T-helper 17 cell (primary cell): ENCODE results near the gene COPS6. TPM values are rescaled to one million over a fixed set of nuclear protein-coding genes. Genes with fewer than 3 reads are reported as not detected.
A peak's percentile ranks its signal among the peaks of the same experiment; 100 is the strongest.

ENCODE experiments used
- ATAC-seq: fragments of 150-1000 bp; cut with Tn5 transposase; 2 replicates; pipeline ENCODE4 v1.10.0; 2021; ENCODE audit warnings: mild to moderate bottlenecking, moderate library complexity
- DNase-seq, 3 donors: peaks; one replicate each; pipeline versions ENCODE4 v3.0.0 to v3.0.0-alpha.2; 2020 to 2021
- H3K9me3 ChIP-seq: one replicate; pipeline ENCODE4 v1.7.0; 2013; ENCODE audit warnings: low read length, mild to moderate bottlenecking; ENCODE audit not compliant: control insufficient read depth, poor library complexity, severe bottlenecking
- H3K27ac Mint-ChIP-seq: one replicate; pipeline ENCODE4 v1.8.0; 2022; ENCODE audit warnings: mild to moderate bottlenecking, moderate library complexity, mixed read lengths
- H3K27me3 Mint-ChIP-seq: one replicate; pipeline ENCODE4 v1.8.0; 2022; ENCODE audit warnings: mixed read lengths
- H3K36me3 Mint-ChIP-seq: one replicate; pipeline ENCODE4 v1.8.0; 2022; ENCODE audit warnings: low read depth, mixed read lengths
- H3K4me1 Mint-ChIP-seq: one replicate; pipeline ENCODE4 v1.8.0; 2022; ENCODE audit warnings: mild to moderate bottlenecking, mixed read lengths
- H3K4me3 Mint-ChIP-seq: one replicate; pipeline ENCODE4 v1.8.0; 2022; ENCODE audit warnings: mild to moderate bottlenecking, moderate library complexity, mixed read lengths
- total RNA-seq, 4 donors: library from RNA in 2 of 4; stranded (reverse) in 2 of 4; gene quantifications; one replicate each; pipeline ENCODE4 v1.2.3 and lab custom pipeline; 2022 to 2026

Gene COPS6
- total RNA-seq, 2 donors from 2014 or later, result 62.5 to 64.7 TPM

- ATAC-seq, result no peak
- Mint-ChIP-seq H3K4me1 (peaks cover 19% of the 10 kb centered on the region), H3K27me3 (no peaks in the 10 kb centered on the region), H3K4me3 (no peak overlapping the region), H3K36me3 (peaks cover 5% of the 10 kb centered on the region), H3K27ac (no peak overlapping the region)
- no peaks in the 10 kb centered on the region for H3K9me3 ChIP-seq
- no peak for DNase-seq
These were observed 1.6 kb upstream of the COPS6 start for GRCh38 chr7:100087055-100087750.

- peak overlapping the region; percentile 92 for H3K4me3 Mint-ChIP-seq
- no peak for ATAC-seq
- no peaks in the 10 kb centered on the region for H3K27me3 Mint-ChIP-seq
- H3K36me3 Mint-ChIP-seq, result peaks cover 6% of the 10 kb centered on the region
- H3K27ac Mint-ChIP-seq, result peak overlapping the region; percentile 96
- DNase-seq, result no peak
- H3K9me3 ChIP-seq, result no peaks in the 10 kb centered on the region
- H3K4me1 Mint-ChIP-seq, result peaks cover 12% of the 10 kb centered on the region
These were observed 611 bp upstream of the COPS6 start for GRCh38 chr7:100088095-100088620.

GRCh38 chr7:100089458-100090196 is 858 bp downstream of the COPS6 start:
- Mint-ChIP-seq H3K4me1 (peaks cover 12% of the 10 kb centered on the region), H3K36me3 (peaks cover 7% of the 10 kb centered on the region), H3K27ac (peak overlapping the region; percentile 96), H3K27me3 (no peaks in the 10 kb centered on the region), H3K4me3 (peak overlapping the region; percentile 92)
- ATAC-seq, result no peak
- H3K9me3 ChIP-seq, result no peaks in the 10 kb centered on the region
- no peak for DNase-seq

DNA sequence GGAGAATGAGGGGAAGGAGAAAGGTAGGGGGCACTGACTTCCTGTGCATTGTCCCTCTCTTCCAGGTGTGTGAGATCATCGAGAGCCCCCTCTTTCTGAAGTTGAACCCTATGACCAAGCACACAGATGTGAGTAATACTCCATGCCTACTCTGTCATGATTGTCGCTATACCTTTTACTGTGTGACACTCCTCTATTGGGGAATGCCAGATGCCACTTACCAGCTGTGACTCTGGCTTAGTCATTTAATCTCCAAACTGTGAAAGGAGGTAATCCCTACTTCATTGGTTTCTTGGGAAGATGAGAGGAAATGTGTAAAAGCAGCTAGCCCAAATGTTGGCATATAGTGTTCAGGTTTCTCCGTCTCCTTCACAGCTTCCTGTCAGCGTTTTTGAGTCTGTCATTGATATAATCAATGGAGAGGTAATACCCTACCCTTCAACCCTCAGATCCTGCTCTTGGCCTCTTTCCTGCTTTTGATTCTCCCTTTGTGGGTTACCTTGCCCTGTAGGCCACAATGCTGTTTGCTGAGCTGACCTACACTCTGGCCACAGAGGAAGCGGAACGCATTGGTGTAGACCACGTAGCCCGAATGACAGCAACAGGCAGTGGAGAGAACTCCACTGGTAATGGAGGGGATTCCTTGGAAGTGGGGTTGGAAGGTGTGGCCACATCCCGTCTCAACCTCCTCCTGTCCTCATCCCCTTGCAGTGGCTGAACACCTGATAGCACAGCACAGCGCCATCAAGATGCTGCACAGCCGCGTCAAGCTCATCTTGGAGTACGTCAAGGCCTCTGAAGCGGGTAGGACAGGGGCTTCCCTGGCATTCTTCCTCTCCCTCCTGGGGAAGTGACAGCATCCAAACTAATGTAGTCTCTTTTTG is 2.0 kb downstream of the COPS6 start:
- H3K4me3 Mint-ChIP-seq, result peak overlapping the region; percentile 92

GRCh38 chr7:100091411-100092181 is 2.8 kb downstream of the COPS6 start:
- H3K27me3 Mint-ChIP-seq, result no peaks in the 10 kb centered on the region
- ATAC-seq (no peak), DNase-seq (no peak)
- H3K4me3 Mint-ChIP-seq, result peak overlapping the region; percentile 31
- peaks cover 14% of the 10 kb centered on the region for H3K4me1 Mint-ChIP-seq
- H3K27ac Mint-ChIP-seq, result peak overlapping the region; percentile 72
- H3K9me3 ChIP-seq, result no peaks in the 10 kb centered on the region
- peaks cover 10% of the 10 kb centered on the region for H3K36me3 Mint-ChIP-seq

More for the DNA sequence above, 2.0 kb downstream of the COPS6 start:
- peaks cover 7% of the 10 kb centered on the region for H3K36me3 Mint-ChIP-seq
- H3K4me1 Mint-ChIP-seq, result peaks cover 14% of the 10 kb centered on the region
- no peaks in the 10 kb centered on the region for H3K27me3 Mint-ChIP-seq
- no peaks in the 10 kb centered on the region for H3K9me3 ChIP-seq
- peak overlapping the region; percentile 96 for H3K27ac Mint-ChIP-seq
- no peak for ATAC-seq
- DNase-seq, result no peak

GRCh38 chr7:100093054-100093453 is 4.3 kb downstream of the COPS6 start:
- Mint-ChIP-seq H3K27ac (peak overlapping the region; percentile 91), H3K27me3 (no peaks in the 10 kb centered on the region), H3K4me1 (peaks cover 17% of the 10 kb centered on the region), H3K4me3 (no peak overlapping the region), H3K36me3 (peaks cover 11% of the 10 kb centered on the region)
- DNase-seq (no peak), ATAC-seq (no peak)
- no peaks in the 10 kb centered on the region for H3K9me3 ChIP-seq

DNA sequence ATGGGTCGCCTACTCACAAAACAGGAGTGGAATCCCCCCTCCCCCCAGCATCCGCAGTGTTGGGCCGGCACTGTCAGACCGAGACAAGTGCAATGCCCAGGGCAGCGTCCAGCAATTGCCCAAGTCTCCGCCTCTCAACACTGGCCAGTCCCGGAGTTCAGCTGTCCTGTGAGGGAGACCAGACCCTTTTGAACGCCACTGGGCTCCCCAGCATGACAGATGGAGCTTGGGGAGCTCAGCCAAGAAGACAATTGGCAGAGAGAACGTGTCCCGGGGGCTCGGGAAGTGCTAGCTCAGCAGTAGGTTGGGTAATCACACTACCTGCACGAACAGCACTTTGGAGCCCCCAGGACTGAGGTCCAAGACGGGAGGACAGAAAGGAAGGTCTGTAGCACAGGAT is 4.7 kb downstream of the COPS6 start:
- no peaks in the 10 kb centered on the region for H3K9me3 ChIP-seq
- Mint-ChIP-seq H3K36me3 (peaks cover 12% of the 10 kb centered on the region), H3K4me3 (no peak overlapping the region), H3K4me1 (peaks cover 18% of the 10 kb centered on the region), H3K27ac (peak overlapping the region; percentile 91), H3K27me3 (no peaks in the 10 kb centered on the region)
- no peak for ATAC-seq
- DNase-seq, result no peak

DNA sequence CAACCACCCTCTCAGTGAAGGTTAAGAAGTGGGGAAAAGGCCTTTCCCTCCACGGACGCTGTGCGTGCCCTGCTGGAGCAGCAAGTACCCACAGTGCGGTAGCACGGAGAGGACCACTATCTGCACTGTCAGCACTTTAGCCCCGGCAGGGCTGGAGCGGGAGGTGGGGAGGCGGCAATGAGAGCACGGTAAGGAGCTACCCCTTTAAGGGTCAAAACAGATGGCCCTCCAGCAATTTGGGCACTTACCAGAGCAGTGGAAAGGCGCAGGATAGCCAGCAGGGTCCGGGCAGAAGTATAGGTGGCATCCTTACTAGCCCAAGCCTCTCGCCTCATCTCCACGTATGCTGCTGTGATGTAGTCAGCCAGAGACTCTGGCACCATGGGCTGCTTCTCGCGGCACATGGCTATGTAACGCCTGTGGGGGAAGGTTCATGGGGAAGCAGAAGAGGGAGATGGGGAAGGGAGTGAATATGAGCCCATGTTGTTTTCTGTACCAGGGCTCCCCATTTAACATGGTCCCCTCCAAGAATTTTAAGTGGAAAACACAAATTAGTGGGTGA is 5.2 kb downstream of the COPS6 start:
- no peak for DNase-seq
- H3K36me3 Mint-ChIP-seq, result peaks cover 12% of the 10 kb centered on the region
- H3K9me3 ChIP-seq, result no peaks in the 10 kb centered on the region
- H3K27ac Mint-ChIP-seq, result peak overlapping the region; percentile 91
- no peak for ATAC-seq
- no peaks in the 10 kb centered on the region for H3K27me3 Mint-ChIP-seq
- H3K4me3 Mint-ChIP-seq, result no peak overlapping the region
- H3K4me1 Mint-ChIP-seq, result peaks cover 23% of the 10 kb centered on the region

GRCh38 chr7:100095289-100095688 is 6.5 kb downstream of the COPS6 start:
- no peaks in the 10 kb centered on the region for H3K27me3 Mint-ChIP-seq
- peaks cover 9% of the 10 kb centered on the region for H3K36me3 Mint-ChIP-seq
- H3K4me1 Mint-ChIP-seq, result peaks cover 28% of the 10 kb centered on the region
- no peaks in the 10 kb centered on the region for H3K9me3 ChIP-seq
- ATAC-seq, result no peak
- H3K27ac Mint-ChIP-seq, result peak overlapping the region; percentile 80
- no peak overlapping the region for H3K4me3 Mint-ChIP-seq
- DNase-seq, result no peak

DNA sequence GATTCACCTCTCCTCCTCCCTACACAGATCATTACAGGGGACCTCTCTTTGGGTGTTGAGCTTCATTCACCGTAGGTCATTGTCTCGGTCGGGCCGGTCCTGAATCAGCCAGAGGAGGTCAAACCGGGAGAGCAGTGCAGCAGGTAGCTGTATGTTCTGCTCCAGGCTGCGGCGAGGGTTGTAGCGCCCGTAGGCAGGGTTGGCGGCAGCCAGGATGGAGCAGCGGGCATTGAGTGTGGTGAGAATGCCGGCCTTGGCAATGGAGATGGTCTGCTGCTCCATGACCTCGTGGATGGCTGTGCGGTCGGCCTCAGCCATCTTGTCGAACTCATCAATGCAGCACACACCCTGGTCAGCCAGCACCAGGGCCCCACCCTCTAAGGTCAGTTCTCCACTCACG is 6.9 kb downstream of the COPS6 start:
- peaks cover 30% of the 10 kb centered on the region for H3K4me1 Mint-ChIP-seq
- peak overlapping the region; percentile 32 for H3K27ac Mint-ChIP-seq
- H3K36me3 Mint-ChIP-seq, result peaks cover 9% of the 10 kb centered on the region
- no peak for DNase-seq
- no peak overlapping the region for H3K4me3 Mint-ChIP-seq
- H3K9me3 ChIP-seq, result no peaks in the 10 kb centered on the region
- no peaks in the 10 kb centered on the region for H3K27me3 Mint-ChIP-seq
- no peak for ATAC-seq

GRCh38 chr7:100098913-100099312 is 10.1 kb downstream of the COPS6 start:
- Mint-ChIP-seq H3K4me1 (peaks cover 40% of the 10 kb centered on the region), H3K27ac (peak overlapping the region; percentile 96), H3K4me3 (peak overlapping the region; percentile 94), H3K27me3 (no peaks in the 10 kb centered on the region), H3K36me3 (peaks cover 4% of the 10 kb centered on the region)
- ATAC-seq, result no peak
- no peaks in the 10 kb centered on the region for H3K9me3 ChIP-seq
- no peak for DNase-seq

DNA sequence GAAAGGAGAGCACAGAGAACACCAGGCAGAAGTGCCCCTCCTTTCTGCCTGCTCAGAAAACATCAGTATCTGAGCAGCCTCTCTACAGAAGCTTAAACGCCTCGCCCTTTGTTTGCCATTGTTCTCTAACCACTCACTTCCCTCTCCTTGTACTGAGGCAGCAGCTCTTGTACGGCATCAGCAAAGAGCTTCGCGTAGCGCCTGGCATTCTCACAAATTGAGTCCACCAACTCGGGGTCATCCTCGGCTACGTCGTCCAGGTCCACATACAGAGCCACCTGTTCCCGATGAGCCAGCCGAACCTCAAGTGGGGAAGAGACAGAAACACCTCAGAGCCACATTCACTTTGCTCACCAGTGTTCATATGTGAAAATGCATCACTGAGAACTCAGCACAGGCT is 10.7 kb downstream of the COPS6 start:
- H3K4me3 Mint-ChIP-seq, result peak overlapping the region; percentile 94
- DNase-seq (no peak), ATAC-seq (no peak)
- H3K27me3 Mint-ChIP-seq, result no peaks in the 10 kb centered on the region
- H3K36me3 Mint-ChIP-seq, result peaks cover 4% of the 10 kb centered on the region
- H3K27ac Mint-ChIP-seq, result peak overlapping the region; percentile 96
- no peaks in the 10 kb centered on the region for H3K9me3 ChIP-seq
- peaks cover 41% of the 10 kb centered on the region for H3K4me1 Mint-ChIP-seq
